Stimulated activated CD8-positive, alpha-beta memory T cell treated with anti-CD3 and anti-CD28 coated beads, Interleukin-15, amount 100 ng/mL, for 1 hour (primary cell): ENCODE measurements around the gene EXOC4.

ENCODE experiments used
- DNase-seq: peaks from one replicate; pipeline ENCODE4 v3.0.0-alpha.2; 2020; ENCODE audit warnings: low read depth

Gene EXOC4

DNA sequence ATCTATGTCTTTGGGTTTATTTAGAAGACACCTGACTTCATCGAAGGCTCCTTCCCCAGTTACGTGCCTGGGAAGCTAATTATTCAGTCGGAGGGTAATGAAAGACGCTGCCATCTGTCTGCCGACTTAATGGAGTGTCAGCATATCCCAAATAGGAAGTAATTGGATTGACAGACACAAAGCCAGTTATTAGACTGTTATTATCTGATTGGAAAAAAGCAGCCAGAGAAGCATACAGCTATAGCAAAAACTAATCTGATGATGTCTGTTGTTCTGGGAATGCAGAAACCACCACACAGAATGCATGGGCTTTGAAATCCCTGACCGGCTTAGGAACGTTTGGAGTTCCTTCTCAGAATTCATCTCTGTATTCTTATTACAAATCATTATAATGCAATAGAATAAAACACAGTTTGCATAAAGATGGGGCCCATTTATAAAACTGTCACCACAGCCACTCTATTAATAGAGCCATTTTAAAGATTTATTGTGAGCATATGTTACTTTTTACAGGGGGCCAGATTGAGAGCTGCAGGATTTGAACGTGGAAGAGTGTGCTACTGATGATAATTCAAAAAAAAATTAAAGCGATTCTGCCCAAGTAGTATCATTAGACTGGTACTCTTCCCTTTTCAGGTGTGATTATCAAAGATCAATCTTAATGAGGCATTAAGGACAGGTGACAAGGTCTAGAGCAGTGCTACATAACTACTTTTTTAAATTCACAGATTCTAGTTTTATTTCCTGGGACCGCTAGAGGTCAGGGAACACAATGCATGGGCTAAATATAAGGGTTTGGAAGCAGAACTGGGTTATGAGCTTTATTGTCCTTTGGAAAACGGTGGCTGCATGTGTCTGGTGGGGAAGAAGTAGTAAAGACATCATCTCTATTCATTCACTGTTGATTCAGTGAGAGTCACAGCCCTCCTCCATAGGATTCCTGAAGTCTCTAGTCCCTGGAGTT lies 544.2 kb downstream of the EXOC4 start:
- no peak for DNase-seq

DNA sequence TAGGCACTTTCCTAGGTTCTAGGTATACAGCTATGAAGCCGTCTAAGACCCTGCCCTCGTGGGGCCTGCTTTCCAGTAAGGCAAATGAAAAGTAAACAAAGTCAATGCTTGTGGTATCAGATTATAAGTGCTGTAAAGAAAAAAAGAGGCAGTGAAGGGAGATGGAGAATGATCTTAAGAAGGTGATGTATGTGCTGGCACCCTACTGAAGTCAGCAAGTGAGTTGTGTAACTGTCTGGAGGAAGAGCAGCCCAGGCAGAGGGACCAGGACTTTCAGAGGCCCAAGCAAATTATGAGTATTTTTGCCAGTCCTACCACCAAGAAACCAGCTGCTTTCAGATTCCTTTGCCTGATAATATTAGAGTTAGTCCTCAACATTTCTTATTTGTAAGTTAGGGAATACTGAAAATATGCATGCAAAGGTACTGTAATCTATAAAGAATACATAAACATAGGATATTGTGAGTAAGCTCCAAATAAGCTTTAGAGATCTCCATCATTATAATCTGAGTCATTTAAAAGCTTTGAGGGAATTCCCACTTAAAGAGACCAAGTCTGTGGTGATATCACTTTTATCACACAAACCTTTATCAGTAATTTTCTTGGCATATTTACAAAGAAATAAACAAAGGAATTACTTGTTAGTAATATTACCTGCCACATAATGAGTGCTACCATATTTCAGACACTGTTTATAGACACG lies 545.1 kb downstream of the EXOC4 start:
- no peak for DNase-seq

DNA sequence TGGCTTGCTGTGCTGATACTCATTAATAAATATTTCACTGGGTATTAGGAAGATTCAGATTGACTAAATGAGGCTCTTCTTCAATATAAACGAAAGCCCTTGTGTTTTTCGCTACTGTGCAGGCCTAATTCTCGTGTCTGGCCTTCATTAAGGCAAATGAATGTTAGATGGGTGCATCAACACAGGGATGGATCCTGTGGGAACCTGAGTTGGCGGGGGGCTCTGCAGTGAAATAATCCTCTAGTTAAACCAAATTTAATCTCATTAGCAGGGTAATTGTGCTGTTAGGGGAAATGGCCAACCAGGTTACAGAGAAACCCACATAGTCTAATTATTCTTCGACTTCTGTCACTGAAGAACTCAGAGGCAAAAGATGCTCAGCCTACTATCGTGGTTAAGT lies 548.5 kb downstream of the EXOC4 start:
- no peak for DNase-seq

DNA sequence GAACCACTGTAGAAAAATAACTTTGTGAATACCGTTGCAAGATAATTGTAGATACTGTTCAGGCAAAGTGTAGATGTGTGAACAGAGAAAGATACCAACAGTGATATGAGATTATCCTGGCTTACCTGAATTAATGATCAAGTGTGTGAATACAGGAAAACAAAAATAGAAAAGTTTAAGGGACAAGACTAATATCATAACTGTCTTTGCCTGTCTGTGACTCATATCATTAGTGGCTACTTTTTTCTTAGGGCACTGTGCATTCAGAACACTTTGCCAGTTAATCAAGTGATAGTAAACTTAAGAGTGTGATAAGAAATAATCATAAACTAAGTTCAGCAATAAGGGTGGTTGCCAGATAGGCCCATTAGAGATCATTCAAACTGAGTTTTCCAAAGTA lies 551.2 kb downstream of the EXOC4 start:
- no peak for DNase-seq

DNA sequence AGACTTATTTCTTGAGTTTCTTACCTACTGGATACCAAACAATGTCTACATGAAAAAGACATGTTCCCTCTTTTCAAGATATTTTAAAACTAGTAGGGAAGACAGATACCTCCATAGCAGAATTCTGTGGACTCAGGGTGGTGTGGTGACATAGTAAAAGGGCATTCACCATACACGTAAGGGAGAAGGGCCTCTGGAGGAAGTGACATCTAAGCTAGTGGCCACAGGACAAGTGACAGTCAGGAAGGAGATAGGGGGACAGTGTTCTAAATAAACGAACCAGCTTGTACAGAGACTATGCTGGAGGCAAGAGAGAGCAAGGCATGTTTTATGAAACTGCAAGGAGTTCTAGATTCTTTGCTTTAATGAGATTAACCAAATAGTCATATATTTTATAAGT lies 552.5 kb downstream of the EXOC4 start:
- no peak for DNase-seq

DNA sequence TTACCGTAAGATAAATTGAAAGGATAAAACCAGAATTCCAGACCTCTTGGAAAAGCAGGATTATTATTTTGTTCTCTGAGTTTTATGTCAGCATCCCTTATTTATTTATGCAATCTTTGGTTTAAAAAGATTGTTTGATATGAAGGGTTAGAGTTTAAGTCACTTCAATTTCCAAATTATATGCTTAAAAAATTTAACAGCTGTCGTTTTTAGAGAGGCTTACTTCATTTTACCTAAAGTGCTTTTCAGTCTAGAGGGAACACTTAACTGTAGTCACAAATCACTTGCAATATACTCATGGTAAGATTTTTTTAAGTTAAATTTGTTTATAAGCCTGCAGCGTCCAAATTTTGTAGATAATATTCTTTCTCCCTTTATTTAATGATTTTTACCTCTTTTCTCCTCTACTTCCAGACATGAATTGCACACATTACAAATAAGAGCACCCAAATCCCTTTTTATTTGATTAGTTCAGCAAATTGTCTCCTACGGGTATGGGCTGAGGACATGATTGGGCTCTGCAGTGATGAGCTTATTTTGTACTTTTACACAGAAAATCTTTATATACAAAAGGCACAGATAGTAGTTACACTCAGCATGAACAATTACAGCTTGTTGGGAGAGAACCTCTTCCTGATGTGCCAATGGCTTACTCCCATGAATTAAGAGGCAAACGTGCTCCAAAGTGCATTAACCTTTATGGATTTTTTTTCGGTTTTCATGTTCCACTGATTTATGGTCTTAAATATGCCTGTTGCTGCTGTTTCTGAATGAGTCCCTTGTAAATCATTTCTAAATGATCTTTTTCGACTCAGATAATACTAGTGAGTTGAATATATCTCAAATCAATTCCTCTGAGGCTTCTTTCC lies 555.0 kb downstream of the EXOC4 start:
- DNase-seq: no peak

DNA sequence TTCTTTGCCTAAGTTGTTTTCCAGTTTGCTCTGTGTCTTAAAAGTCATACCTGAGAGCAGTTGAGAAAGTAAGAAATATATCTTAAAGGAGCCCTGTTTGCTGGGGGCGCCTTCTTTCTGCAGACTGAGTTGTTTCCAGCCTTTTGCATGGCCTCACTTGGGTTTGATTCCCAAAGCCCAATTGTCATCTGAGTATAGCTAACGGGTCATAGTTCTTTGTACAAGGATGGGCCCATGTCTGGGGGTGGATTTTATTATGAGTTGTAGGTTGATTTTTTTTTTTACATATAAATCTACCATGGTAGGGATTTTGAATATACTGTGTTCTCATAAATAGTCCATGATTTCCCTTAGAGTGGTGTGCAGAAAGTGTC lies 555.6 kb downstream of the EXOC4 start:
- DNase-seq: no peak

DNA sequence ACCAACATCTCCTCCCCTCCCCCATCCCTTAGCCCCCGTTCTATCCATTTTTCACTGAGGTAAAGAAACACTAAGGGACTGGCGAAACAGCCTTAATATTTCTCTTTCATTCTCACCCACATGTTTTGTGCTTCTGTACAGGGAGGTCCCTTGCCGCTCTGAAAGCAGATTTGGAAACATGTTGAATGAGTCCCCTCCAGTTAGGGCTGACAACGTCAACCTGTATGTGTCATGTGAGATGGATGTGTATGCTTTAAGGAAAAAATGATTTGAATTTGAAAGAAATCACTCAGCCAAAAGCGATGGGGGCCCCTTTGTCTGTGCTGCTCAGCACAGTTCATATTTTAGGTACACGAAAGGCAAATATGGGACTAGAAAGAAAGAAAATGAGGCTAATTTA lies 560.0 kb downstream of the EXOC4 start:
- DNase-seq: no peak

DNA sequence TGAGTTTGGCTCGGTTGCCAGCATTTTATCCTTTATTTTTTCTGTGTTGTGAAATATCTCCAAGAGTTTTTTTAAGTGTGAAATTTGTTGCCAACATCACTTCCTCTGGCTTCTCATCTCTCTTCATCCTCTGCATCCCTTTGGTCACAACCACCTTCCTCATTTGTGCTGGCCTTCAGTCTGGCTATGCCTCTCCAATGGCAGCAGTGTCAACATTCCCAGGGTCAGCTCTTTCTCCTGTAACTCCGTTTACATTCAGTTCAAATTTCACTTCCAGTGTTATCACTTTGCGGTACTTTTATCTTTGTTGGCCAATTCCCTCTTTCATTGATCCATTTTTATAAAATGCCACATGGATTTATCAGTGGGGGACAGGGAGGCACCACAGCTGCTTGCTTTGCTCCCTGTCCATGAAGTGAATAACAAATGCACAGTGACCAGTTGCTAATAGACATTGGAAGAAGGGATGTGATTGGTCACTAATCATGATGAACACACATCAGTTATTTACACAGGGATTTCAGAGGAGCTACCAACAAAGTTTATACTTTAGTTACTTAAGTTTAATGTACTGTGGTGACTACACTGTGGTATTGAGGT lies 562.8 kb downstream of the EXOC4 start:
- no peak for DNase-seq

DNA sequence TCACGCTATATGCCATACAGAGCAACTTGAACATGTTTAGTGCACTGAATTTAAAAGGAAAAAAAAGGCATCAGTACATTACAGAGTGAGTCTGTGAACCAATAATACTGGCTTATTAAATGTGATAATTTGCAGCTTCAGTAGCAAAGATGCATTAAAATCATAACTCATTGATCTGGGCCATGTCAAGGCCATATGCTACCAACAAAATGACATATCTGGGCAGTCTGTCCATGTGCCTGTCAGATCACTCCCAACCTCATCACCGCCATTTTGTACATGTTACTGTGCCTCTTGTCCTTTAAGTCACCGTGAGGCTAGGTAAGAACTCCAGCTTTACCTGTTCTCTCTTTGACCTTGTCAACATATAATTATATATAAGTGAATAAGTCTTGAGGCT lies 566.8 kb downstream of the EXOC4 start:
- no peak for DNase-seq

DNA sequence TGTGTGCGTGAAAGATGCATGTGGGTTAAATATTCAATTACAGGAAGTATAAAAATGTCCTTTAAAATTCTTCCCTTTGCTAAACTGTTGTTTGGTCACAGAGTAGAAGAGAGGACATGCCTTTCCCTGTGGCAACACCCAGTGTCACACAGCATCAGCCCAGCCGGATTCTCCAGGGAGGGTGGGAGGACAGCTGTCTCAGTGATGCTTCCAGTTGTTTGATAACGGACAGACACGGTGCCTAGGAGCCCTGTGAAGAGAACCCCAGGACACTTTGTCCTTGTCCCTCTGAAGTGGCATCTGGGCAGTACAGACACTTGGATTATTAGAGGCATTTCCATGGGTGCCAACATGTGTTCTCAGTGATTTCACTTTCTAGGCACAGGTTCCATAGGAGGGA lies 567.7 kb downstream of the EXOC4 start:
- DNase-seq: no peak

DNA sequence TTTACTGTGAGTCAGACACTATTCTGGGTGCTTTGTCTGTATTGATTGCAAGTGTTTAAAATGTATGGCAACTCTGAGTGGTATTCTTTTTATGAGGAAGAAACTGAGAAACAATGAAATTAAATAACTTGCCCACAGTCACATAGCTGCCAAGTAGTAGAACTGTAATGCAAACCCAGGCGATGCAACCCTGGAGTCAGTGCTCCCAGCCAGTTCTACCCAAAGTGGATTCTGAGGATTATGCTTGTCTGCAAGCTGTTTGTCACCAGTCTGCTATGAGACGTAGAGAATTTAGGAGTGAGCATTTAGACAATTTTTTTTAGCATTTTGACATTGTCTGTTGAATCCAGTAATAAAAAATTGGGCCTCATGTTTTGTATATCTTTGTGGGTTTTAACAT lies 568.3 kb downstream of the EXOC4 start:
- DNase-seq: no peak

DNA sequence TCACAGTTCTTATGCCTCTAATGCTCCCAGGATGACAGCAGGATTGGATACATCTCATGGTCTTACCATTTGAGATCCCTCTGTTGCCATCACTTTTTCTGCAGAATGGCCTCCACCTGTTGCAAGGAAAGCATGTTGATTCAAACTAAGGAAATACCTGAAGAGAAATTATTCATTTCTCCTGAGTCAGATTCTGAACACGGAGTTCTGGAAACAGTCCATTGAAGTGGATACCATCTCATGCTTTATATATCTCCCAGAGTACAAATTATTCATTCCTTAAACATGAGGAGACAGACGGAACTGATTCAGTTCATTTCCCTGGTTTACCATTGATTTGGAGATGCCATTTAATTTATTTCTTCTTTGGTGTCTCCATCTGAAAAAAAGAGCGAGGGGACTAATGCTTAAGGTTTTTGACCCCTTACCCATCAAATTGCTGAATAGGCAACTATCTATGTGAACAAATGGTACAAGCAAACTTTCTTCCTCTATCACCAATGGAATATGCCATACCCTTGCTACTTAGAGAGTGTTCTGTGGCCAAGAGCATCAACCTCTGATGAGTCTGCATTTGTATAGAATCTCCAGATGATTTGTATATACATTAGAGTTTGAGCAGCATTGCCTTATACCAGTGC lies 569.2 kb downstream of the EXOC4 start:
- DNase-seq: no peak

DNA sequence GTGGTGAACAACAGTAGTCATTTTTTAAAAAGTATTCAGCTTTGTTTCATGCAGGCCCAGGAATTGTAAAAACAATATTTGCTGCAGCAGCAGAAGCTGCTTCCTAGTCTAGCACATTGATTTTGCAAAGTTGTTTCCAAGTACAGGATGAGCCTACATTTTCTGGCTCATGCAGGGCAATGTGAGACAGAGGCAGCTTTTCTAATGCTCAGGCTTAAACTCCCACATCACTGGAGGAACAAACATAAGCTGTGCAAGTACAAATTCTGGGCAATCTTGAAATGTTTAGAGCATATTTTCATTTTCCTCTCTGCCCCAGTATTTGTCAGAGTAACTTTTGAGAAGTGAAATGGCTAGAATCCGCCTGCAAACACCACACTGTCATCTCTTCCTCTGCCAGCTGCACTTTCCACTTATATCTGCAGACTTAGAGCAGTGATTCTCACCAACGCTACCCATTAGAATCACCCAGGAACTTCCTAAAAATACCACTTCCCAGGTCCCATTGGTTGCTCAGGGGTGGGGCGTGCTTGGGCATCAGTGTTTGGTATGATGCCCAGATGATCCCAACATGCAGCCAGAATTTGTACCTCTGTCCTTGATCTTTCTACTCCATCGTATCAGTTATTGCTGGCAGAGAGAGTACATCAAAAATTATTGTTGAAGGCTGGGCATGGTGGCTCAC lies 570.1 kb downstream of the EXOC4 start:
- DNase-seq: no peak

DNA sequence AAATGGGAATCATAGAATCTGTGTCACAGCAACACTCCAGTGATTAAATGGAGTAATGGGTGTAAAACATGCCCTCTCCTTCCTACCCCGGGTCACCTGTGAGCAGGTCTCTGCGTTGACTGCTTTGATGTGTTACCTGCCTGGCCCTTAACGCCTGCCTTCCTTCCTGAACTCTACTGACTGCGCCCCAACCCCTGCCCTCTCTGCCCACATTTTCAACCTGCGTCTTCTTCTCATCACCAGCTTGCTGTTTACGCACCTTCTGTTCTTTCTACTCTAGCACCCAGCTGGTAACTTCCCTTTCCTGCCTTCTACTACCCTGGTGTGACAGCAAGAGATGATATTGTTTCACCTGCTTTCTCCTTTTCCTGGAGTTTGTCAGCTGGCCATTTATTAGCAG lies 571.3 kb downstream of the EXOC4 start:
- DNase-seq: no peak

DNA sequence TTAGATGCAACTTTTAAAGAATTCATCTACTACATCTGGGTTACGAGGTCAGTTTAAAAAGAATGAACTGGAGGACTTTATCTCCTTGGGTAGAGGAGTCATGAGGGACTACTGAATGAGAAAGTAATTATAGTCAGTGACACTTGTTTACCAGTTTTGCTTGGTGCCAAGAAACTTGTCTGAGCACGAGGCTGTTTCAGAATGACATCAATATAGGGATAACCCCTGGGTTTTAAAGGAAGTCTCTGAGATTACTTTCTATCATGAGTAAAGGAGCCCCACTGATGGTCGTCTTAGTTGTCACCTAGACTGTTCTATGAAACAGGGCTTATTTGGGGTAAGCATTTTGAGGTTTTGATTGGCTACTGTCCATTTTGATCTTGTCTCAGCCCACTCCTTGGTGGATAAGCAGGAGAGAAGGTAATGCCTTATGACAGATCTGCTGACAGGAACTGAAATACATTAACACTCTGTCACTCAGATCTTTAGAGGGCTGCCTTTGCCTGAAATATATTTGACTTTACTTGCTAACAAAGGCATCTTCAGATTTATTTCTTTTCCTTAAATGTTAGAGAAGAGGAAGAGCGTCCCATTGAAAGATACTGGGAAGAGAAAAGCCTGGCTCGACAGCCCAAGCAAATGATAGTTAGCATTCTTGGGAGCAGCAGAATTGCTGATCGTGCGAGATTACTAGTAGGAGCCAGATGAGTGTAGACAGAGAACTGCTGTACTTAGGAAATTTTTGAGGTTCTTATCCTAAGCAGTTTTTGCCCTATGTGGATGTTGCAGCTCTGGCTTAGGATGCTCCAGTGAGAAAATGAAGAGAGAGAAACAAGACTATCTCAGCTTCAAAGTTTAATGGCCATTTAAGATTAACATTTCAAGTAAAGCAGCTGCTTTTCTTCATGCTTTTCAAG lies 575.1 kb downstream of the EXOC4 start:
- no peak for DNase-seq

DNA sequence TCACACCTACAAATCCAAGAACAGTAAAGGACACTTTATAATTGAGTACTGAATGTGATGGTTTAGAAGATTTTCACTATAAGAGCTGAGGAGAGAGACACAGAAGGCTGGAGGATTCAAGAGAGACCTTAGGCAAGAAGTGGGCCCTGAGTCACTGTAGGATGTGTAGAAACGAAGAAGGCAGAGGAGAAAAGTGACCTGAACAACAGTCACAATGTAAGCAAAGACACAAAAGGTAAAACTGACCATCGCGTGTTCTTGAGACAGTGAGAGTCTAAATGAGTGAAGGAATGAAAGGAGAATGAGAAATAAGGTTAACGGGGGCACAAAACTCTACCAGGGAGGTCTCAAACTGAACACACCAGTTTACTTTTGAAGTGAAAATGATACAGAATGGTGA lies 576.0 kb downstream of the EXOC4 start:
- no peak for DNase-seq

DNA sequence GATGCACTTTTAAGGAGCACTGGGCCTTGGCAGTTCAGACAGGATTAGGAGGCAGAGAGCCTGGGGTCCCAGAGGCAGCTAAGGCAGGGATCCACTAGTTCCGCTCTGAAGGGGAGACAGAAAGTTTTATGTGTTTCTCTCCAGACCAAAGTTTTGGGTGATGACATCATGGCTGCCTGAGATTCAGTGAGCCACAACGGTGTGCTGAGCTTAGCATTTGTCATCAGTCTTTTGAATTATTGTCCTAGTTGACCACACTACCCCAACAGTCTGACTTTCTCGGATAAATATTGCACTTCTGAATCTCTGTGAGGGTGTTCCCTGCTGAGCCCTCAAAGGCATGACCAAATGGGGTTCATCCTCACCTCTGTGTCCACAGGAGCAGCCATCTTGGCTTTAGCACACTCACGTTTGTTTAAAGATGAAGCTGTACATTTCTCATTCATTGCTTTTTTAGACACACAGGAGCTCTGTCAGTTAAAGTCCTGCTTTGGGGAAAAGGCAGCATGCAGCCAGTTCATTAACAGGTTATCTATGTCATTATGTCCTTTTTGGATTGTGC lies 576.5 kb downstream of the EXOC4 start:
- DNase-seq: no peak

DNA sequence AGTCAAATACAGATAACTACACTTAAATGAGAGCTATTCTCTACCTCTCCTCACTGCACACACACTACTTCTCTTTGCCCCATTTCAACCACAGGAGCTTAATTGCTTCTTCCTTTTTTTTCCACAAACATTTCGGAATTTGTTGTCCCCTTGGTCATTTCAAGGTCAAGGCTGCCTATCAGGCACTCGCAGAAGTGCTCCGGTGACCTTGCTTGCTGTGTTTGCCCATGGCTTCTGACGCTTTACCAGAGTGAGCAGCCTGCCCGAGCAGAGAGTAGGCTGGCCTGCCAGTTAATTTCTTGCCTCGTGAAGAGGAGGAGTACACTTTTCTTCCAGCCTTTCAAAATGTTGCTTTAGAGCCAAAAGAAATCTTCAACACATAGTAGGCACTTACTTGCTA lies 577.2 kb downstream of the EXOC4 start:
- no peak for DNase-seq

DNA sequence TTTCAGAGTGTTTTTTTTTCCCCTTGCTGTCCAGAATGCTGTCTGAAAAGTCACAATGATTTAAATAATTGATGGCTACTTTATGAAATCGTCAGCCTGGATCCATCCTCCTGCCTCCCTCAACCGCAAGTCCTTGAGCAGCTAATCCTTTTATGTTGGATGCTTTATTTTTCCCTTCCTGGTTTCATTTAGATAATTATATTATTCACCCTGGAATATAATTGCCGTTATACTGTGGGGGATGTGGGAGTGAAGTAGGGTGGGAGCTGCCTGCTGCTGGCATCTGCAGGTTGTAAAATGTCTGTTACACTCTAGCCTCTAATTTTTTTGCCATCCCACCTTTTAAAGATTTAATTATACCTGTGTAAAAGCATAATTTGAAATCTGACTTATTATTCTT lies 583.8 kb downstream of the EXOC4 start:
- DNase-seq: no peak
